T47D (cell line): ENCODE data around the gene PJA1.

Source experiments
- DNase-seq, 2 experiments: peaks; one replicate each; pipeline versions ENCODE4 v3.0.0 to v3.0.0-alpha.2; 2011 to 2012; ENCODE audit warnings: low read depth in 1 of 2, low spot score in 1 of 2
- JUND ChIP-seq: IDR thresholded peaks from 2 replicates; pipeline ENCODE4 v1.6.1; 2012; ENCODE audit warnings: low read depth
- in situ Hi-C: cut with HindIII; loops from 2 replicates; pipeline ENCODE4 v1.10.0; 2016; ENCODE audit warnings: low sequenced_read_pairs, low pct_unique_long_range_greater_than_20kb

The PJA1 gene

GRCh38 chrX:69116077-69116476 lies 49.2 kb downstream of the PJA1 start:
- TF ChIP-seq JUND = no peak
- no peak for DNase-seq
- in situ Hi-C loops = no loop called here

- no peak for DNase-seq
- in situ Hi-C loops = no loop called here
- TF ChIP-seq JUND = no peak
Observed at GRCh38 chrX:69113723-69114122, 51.5 kb downstream of the PJA1 start.
